Esophagus squamous epithelium (tissue), 4 donors: Measurements from ENCODE around the gene ALDH1A3.

Source experiments
- POLR2A ChIP-seq, 4 donors: fragments of 450-650 bp; IDR thresholded peaks; one replicate each; pipeline ENCODE4 v1.6.1; 2017; ENCODE audit warnings: antibody characterized with exemption in 4 of 4, mild to moderate bottlenecking in 4 of 4, moderate library complexity in 3 of 4
- TF ChIP-seq, protein P1 (sequence below), 6 experiments: fragments of 450-650 bp in 4 of 6; fragments of 200-600 bp in 2 of 6; sonication (generic) in 2 of 6; IDR thresholded peaks; one replicate each; pipeline ENCODE4 v1.5.1; 2016 to 2019; ENCODE audit warnings: antibody characterized with exemption in 6 of 6, mild to moderate bottlenecking in 4 of 6, moderate library complexity in 4 of 6

DNA sequence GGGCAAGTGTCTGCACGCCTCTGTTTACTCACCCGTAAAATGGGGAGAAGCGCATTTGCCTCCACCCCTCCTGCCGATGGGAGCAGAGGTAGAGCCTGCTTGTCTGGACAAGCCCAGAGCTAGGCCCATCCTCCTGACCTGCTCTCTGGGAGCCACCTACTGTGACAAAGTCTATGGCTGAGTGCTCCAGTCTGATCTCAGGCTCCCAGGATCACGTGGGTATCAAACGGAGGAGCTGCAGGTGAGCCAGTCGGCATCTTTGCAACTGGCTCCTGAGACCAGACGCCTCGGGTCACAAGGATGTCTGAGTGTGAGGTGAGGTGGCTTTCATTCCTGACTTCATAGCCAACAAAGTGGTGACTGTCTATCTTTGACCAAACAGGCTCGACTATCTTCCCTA, 2.1 kb upstream of the ALDH1A3 start:
- TF ChIP-seq, protein P1, sequence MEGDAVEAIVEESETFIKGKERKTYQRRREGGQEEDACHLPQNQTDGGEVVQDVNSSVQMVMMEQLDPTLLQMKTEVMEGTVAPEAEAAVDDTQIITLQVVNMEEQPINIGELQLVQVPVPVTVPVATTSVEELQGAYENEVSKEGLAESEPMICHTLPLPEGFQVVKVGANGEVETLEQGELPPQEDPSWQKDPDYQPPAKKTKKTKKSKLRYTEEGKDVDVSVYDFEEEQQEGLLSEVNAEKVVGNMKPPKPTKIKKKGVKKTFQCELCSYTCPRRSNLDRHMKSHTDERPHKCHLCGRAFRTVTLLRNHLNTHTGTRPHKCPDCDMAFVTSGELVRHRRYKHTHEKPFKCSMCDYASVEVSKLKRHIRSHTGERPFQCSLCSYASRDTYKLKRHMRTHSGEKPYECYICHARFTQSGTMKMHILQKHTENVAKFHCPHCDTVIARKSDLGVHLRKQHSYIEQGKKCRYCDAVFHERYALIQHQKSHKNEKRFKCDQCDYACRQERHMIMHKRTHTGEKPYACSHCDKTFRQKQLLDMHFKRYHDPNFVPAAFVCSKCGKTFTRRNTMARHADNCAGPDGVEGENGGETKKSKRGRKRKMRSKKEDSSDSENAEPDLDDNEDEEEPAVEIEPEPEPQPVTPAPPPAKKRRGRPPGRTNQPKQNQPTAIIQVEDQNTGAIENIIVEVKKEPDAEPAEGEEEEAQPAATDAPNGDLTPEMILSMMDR (IDR thresholded peaks at IDR 0.05) = no peak
- no peak for TF ChIP-seq POLR2A (IDR thresholded peaks at IDR 0.05)
